Measurements from ENCODE around the gene E2F1.

DNA sequence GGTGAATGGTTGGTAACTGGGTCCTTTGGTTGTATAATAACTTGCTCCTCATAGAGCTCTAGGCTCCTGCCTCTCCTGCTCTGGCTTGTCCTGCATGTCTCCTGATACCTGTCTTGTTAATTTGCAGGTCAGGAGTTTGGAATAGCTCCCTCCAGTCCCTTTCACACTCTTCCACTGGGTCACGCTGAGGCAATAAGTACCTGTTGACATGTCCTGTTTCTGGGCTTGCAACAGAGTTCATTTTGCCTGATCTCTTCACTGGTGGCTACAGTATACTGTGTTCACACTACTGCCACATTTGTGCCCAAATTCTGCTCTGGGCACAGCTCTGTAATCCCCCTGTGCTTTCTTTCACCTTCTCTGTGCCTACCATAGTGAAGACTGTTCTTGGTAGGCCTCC, 49.4 kb downstream of the E2F1 start:
- TF ChIP-seq, protein P1, sequence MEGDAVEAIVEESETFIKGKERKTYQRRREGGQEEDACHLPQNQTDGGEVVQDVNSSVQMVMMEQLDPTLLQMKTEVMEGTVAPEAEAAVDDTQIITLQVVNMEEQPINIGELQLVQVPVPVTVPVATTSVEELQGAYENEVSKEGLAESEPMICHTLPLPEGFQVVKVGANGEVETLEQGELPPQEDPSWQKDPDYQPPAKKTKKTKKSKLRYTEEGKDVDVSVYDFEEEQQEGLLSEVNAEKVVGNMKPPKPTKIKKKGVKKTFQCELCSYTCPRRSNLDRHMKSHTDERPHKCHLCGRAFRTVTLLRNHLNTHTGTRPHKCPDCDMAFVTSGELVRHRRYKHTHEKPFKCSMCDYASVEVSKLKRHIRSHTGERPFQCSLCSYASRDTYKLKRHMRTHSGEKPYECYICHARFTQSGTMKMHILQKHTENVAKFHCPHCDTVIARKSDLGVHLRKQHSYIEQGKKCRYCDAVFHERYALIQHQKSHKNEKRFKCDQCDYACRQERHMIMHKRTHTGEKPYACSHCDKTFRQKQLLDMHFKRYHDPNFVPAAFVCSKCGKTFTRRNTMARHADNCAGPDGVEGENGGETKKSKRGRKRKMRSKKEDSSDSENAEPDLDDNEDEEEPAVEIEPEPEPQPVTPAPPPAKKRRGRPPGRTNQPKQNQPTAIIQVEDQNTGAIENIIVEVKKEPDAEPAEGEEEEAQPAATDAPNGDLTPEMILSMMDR (IDR thresholded peaks at IDR 0.05), result no peak
- TF ChIP-seq POLR2AphosphoS5 (IDR thresholded peaks at IDR 0.05), result no peak
- no peak for TF ChIP-seq POLR2A (IDR thresholded peaks at IDR 0.05; ENCODE audit: low read depth)
- no peak for TF ChIP-seq EP300 (IDR thresholded peaks at IDR 0.05)

Measured in esophagus muscularis mucosa (tissue), 4 donors.